Hypothalamus (tissue), 51 donors: Measurements from ENCODE around the gene PRXL2C.
"Not testable (repeated sequence)": the region's sequence is repeated elsewhere in the genome, so short reads cannot be mapped to it uniquely, and the experiment has no call there.

Source experiments
- DNase-seq, 51 donors: peaks; one replicate each; lab custom pipeline; 2025; lab: John Stamatoyannopoulos, UW

Gene PRXL2C

DNA sequence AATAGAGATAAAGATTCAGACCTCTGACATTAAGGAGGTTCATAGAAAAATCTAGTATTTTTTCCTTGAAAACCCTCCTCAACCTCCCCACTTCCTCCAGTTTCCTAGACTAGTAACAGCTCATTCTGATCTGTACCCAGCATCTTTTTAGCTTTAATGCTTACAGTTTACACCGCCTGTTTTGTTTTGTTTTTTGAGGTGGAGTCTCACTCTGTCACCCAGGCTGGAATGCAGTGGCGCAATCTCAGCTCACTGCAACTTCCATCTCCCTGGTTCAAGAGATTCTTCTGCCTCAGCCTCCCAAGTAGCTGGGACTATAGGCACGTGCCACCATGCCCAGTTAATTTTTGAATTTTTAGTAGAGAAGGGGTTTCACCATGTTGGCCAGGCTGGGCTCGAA is 40.5 kb downstream of the PRXL2C start:
- not testable (repeated sequence) for DNase-seq

DNA sequence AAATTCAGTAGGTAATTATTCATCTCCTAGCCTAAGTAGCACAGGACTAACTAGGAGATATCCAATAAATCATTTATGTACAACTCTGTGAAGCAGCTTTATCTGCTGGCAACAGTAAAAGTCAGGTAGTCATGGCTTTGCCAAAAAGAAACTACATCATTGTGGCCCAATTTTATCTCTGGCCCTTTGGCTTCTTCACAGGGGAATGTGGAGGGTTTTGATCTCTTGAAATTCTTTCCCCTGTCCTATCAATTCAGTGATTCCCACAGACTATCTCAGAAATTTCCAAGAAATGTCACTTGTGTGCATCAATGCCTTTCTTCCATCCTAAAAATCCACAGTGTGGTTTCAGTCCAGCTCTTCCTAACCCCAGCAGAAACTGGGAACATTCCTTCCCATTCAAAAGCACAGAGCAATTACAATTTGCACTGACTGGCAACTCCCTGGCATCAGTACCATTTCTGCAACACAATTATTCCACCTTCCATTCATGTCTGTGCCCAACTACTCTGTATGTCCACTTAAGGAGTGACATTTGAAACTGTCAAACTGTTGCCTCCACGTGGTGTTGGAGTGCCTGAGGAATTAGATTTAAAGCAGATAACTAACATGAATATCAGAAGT is 42.0 kb downstream of the PRXL2C start:
- peak in 2 of 51 donors; percentile 7 to 50 for DNase-seq

DNA sequence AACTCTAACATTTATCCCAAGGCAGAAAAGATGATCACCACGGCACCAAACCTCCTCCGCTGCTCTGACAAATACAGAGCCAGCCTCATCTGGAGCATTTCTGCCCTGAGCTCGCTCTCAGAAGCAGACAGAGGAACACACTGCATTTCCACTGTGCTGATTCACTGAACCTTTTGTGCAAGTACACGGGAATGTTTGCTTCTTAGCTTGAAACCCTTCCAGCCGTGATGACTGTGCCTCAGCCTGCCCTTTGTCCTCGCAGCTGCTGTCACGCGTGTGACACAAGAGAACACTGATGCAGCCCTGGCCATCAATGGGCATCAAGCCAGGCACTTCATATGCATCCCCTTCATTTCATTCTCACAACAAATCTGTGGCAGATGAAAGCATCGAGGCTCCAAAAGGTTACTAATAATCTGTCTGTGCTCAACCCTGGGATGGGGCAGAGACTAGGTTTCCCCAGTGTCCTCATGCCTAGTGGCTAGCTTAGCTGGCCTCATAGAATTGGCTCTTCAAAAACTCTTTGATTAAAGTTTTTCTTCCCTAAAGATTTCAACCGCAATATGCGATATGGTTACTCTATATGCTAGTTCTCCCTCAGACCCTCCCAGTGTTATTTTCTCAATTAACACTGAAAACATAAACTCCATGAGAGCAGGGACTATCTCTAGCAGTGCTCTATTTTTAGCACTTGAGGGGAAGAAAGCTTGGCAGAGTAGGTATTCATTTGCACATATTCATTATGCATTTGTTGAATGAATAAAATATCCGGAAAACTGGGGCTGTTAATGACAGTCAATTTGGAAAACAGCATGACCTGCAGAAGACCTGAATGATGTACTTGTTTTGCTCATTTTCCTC is 42.8 kb downstream of the PRXL2C start:
- DNase-seq, result peak in 50 of 51 donors; percentile 17 to 92 (median 73)

DNA sequence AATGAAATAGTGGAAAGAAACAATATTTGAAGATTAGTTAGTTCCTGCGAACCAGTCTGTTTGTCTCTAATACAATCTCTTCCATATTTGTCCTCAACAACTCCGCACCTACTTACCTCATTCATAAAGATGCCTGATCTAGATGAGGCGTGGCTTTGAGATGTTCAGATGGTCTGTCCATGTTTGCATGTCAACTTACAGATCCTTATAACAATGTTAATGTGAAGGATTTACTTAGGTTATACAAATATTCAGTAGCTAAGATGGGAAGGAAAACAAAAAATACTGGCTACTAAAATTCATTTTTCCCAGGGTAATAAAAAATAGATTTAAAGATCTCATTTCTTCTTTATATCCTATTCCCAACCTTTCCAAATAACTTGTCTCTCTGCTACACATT is 43.8 kb downstream of the PRXL2C start:
- DNase-seq, result no peak

DNA sequence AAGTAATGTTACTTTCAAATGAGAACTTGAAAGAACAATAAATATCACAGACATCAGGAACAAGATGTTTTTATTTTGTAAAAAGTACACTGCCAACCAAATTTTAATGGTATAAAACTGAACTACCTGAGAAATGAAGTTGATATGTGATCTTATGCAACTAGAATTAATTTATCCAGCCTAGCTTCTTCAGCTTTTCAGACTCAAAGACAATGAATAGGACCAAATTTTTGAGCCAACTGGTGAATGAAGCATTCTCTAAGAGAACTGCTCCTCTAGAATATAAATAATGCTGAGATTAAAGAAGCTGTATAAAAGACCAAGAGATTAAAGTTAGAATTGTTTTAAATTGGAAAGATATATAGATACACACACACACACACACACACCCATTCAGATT is 45.4 kb downstream of the PRXL2C start:
- no peak for DNase-seq

DNA sequence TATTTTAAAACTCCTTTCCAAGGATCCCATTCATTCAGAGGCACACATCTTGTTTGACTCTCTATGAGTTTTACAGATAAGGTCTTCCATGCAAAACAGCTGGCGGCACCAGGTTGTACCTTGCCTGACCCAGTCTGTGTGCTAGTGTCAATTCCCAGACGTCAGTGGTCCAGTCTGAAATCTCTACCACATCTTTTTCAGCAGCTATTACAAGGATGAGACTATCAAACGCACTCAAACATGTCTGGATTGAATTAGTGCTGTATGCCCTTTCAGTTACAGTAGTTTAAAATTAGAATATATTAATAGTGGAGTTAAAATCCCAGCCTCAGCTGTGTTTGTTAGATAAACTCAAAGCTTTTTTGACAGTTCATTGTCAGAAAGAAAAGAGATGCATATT is 47.1 kb downstream of the PRXL2C start:
- DNase-seq, result no peak

DNA sequence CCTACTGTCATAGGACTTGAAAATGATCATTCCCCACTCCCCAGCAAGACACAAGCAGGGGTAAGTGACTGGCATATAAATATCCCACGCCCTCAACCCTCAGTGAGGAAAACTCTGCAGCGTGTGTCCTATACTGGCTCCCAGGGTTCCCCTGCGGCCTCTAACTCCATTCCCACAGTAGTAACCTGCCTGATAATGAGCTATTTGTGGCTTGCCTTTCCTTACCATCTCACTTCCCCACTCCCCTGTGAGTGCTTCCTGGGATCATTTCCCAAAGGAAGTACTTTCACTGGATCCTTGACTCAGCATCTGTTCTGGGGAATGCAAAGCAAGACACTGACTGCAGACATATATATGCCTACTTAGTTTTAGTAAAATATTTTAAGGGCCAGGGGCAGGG is 49.8 kb downstream of the PRXL2C start:
- no peak for DNase-seq

DNA sequence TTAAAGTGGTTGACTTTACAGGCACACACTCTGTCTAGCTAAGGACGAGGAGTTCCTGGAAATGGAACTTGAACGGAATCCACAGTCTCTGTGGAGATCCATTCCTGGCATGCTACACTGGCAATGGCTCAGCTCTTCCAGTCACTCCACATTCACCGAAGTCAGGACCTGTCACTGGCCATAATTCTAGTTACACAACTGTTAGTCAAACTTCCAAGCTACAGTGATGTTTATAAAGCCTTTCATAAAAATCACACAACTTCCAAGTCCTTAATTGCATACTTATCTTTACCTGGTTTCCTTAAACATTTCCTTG is 51.2 kb downstream of the PRXL2C start:
- peak in 11 of 51 donors; percentile 6 to 25 (median 14) for DNase-seq

DNA sequence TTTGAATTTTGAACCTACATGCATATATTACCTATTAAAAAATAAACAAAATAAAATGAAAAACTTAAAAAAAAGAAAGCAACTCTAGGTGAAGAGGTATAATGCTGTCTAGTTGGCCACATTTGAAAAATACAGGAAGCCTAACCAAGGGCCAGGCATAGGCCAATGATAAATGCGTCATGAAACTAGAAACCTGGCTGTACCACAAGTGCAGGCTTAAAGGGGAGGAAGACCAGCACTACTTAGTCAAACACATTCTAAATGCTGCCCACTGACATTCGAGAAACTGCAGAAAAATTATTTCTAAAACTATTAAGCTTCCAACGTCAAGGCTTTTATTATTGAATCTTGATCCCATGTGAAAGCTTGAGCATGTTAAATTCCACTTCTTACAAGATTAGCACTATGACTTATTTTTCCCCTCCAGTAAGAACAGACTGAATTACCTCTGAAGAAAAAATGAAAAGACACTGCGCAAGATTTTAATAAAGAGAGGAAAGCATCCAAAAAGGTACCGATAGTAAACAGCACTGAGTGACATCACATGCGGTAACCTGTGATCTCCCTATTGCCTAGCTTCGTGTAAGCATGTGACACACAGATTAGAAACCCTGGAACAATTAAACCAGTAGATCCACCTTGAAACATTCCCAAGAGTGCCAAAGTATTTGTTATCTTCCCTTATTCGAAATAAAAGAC is 51.7 kb downstream of the PRXL2C start:
- no peak for DNase-seq

DNA sequence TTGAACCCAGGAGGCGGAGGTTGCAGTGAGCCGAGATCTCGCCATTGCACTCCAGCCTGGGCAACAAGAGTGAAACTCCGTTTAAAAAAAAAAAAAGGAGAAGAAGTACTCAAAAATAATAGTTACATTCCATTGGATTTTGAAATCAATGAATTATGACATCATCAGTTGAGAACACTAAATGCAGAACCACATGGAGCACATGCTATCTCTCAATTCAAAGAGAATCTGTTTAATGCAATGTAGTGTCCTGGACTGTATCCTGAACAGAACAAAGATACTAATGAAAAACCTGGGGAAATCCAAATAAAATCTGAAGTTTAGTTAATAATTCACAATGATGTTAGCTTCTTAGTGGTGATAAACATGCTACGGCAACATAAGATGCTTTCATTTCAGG is 55.8 kb downstream of the PRXL2C start:
- DNase-seq, result no peak

DNA sequence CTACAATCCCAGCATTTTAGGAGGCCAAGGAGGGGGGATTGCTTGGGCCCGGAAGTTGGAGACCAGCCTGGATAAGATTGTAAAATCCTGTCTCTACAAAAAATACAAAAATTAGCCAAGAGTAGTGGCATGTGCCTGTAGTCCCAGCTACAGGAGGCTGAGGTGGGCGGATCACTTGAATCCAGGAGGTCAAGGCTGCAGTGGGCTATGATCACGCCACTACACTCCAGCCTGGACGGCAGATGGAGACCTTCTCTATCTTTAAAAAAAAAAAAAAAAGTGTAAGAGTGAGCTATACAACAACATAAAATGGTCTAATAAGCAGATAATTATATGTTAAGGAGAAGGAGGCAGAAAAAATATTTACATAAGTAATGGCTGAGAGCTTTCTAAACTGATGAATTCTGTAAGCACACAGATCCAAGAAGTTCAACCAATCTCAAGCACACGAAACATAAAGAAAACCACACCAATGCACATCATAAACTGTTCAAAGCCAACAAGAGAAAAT is 58.5 kb downstream of the PRXL2C start:
- DNase-seq, result no peak
